NCI-H1930 (cell line): Measurements from ENCODE around the gene TRA2B.

Experiments
- DNase-seq, 2 experiments: peaks; one replicate each; lab custom pipeline; 2025; lab: John Stamatoyannopoulos, UW

The TRA2B gene

DNA sequence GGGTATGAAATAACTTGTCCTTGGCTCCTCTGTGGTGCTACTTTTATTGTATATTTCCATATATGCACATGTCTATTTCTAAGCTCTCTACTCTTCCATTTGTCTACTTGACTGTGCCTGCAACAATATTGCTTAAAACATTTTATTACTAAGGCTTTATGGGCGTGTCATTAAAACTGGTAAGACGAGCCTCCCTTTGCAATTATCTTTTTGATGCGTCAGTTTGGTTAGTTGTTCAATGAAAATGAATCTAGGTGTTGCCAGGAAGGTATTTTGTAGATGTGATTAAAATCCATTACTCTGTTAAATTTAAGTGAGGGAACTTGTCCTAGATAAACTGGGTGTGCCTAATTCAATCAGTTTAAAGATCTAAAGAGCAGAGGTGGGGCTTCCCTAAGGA is 12.9 kb upstream of the TRA2B start:
- DNase-seq: no peak

DNA sequence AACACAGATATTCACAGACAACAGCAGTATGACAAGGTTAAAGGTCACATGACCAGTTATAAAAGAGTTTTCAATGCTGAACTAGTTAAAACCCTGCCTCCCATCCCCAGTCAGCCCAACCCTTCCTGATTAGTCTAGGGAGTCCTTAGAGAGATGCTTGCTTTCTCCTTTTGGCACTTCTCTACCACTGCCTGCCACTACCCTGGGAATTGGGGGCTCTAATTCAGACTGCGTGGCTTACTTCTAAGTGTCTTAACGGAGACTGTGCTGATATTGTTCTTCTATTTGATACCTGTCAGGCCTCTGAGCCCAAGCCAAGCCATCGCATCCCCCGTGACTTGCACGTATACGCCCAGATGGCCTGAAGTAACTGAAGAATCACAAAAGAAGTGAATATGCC is 11.7 kb upstream of the TRA2B start:
- no peak for DNase-seq

DNA sequence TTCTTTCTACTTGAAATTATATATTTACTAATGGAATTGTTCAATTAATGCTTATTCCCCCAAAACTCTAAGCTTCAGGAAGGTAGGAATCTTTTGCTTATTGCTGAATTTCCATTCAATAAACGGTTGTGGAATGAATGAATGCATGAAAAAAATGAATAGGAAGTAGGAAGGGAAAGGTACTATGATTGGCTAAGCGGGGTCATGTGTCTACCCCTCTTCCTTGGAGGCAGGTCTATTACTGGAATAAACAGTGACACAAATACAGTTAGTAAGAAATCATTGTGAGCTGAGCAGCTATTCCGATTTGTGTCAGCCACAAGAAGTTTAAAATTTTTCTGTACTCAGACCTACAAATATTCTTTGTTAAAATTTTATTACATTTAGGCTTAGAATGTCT is 10.5 kb upstream of the TRA2B start:
- DNase-seq: no peak

DNA sequence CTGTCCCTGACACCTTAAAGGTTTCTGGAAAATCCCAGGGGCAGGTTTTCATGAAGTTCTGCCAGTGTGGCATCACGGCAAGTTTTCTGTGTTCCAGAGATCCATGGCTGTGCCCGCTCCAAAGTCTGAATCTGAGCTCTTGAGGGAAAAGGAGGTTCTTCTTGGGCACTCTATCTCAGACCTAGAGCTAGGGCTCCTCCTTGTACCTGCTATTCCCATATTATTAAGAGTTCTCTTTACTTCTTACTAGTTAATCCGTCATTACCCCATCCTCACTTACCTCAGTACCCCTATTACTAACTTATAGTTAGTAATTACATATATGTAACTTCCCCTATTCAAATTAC is 5.9 kb upstream of the TRA2B start:
- no peak for DNase-seq

DNA sequence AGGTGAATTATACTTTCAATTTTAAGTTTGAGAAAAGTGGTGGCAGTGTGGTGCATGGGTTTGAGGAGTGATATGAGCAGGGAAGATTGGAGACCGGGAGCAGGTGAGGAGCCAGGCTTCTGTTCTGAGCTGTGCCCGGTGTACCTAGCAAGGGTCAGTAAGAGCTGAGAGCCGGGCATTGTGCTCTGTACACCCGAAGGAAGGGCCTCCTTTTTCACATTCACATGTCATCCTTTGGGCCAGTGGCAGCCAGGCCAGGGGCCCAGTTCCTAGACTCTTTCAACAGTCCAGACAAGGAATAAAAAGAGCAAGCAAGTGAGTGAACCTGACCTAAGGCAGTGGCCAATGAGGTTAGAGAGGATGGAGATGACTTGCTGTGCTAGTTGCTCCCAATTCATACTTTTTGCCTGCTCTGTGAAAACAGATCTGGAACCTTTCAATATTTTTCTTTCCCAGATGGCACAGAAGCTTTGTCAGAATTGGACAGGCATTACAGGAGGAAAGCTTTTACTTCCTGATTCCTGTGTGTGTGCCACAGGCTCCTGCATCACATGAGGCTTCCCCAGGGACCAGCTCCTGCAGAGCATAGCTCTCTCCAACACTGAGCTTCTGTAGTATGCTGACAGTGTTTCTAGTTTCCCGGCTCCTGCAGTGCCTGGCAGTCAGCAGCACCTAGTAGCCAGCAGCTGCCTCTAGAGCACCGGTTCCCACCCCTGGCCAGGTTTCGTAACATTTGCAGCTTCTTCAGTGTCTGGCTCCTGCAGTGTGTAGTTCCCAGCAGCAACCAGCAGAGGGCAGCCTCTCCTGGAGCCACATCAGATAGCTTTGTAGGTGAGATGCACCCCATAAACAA is 5.3 kb upstream of the TRA2B start:
- DNase-seq: peak; percentile 33 to 66

DNA sequence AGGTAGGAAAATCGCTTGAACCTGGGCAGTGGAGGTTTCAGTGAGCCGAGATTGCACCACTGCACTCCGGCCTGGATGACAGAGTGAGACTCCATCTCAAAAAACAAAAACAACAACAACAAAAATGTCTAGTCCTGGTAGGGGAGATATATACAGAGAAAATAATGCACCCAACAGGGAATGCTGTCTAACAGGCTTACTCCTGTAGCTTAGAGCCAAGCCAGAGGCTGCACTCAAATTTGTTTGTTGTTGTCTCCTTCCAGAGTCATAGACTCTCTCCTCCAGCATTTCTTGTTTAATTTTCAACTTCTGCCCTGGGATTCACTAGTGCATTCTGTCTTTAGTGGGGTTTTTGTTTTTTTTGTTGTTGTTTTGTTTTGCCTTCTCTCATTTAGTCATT is 4.6 kb upstream of the TRA2B start:
- DNase-seq: no peak

DNA sequence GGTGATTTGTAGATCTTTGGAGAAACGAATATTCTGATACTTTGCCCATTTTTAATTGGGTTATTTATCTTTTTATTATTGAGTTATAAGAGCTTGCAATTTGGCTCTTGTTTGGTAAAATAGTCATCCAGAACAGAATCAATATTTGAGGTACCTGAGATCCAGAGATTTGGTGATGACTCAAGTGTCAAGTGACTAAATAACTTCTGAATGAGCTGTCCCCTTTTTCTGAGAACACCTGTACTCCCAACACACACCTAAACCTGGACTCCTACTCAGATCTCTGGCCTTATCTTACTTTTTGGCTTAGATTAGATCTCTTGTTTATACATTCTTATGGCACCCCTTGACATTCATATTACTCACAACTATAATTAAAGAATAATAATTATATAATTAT is 3.1 kb upstream of the TRA2B start:
- no peak for DNase-seq

DNA sequence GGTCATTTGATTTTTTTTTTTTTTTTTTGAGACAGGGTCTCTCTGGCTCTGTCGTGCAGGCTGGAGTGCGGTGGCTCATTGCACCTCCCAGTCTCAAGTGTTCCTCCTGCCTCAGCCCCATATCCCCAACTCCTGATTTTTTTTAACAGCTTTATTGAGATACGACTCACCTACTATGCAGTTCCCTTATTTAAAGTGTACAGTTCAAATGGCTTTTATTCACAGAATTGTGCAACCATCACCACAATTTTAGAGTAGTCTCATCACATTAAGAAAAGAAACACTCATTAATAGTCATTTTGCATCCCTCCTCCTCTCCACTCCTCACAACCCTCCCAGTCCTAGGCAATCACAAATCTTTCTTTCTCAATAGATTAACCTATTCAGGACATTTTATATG is 1.9 kb upstream of the TRA2B start:
- no peak for DNase-seq

DNA sequence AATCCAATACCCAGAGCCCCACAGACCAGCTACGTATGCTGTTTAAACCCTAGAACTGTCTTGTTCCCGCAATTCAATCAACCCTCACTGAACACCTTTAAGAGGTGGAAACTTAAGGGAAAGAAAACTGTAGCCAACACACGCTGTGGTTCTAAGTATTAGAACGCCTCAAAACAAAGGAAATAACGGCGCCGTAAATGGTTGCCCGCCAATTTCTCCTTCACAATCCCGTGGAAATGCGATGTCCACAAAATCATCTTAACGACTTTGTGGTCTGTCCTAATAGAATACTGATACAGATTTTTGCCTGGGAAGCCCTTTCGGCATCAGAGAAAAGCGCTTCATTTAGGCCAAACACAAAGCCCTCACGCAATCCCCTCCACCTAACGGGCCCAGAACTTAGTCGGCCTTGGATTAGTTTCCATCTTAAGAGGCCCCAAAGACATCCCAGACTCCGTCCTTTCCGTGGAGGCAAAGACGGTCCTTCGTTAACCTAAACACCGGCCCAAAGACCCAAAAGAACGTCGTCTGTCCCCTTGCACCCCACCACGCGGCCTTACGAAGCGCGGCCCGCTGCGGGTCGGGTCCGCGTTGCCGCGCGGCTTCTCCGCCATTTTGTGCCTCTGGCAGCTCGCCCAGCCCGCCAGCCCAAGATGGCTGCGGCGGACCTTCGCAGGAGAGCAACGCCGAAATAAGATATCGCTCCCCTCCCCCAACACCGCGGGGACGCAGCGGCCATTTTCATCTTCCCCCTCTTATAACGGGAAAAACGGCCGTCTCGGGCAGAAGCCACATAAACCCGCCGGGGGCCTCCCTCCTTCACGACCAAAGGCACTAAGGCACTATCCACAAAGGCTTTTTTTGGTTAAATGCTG is 763 bp downstream of the TRA2B start:
- peak; percentile 58 to 73 for DNase-seq

DNA sequence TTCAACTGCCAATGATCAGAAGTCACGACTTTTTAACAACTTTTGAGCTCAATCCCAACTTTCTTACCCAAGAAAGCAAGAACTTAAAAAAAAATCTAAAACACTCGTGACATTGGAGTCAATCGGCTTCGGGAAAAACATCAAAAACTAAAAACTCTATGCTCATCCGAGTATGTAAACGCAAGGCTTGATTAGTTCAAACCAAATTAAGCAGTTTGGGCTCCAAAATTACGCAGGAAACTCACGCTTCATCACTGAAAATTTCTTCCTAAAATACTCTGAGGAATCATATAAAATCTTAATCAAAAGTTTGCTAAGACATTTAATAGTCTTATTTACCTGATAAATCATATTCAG is 1.6 kb downstream of the TRA2B start:
- DNase-seq: no peak

DNA sequence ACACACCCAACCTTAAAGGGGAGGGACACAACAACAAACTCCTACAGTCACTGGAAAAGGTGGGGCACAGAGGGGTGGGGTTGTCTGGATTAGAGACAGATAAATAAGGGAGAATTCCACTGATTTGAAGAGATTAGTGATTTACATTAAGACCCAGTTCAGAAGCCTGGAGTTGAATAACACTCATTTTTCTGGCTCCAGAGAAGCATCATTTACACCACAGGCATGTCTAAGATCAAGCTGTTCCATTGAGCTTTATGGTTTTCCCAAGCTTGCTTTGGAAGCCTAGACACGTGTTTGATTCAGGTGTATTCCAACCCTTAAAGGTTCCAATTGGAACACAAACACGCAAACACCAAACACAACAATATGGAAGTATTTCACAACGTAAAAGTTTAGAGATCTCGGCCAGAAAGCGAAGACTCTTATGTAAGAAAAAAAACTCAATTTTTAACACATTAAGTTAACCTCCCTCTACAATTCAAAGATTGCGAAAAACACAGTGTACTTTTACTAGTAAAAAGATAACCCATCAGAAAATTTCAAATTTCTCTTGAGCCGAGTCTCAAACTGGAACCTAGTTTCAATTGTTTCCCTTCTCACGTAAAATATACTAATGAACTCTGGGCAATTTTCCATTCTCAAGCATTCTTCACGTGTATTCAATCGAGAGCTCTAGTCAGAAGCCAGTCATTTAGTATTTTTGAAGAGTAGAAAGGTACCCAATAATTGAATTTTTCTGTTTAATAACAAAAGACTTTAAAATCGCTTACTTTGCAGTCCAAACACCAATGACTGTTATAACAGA is 2.1 kb downstream of the TRA2B start:
- no peak for DNase-seq

DNA sequence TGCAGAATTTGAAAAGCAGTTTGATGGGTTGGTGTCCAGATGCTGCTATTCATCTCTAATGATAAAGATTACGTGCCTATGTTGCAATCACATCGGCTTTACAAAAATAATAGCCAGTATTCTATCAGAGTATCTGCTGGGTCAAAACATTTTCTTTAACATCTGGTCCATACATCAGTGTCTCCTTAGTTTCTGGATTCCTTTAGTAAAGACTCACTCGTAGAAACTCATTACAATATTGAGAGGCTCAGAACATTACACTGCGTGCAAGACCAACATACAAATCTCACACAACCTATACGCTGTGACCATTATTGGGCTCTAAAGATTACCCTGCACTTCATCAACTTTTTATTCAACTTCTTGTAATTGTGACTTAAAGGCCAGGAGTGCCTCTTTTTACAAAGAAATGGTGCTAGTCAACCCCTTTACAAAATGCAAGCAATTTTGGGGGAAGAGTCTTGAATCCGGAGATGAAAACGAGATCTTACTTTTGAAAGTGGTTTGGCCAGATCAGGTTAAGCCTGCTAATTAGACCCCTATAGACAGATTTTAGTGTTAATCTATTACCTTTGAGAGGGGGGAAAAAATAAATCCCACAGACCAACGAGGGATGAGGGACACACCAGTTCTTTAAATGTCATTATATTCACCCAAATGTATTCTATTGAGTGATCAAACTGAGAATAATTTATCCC is 2.9 kb downstream of the TRA2B start:
- DNase-seq: no peak

DNA sequence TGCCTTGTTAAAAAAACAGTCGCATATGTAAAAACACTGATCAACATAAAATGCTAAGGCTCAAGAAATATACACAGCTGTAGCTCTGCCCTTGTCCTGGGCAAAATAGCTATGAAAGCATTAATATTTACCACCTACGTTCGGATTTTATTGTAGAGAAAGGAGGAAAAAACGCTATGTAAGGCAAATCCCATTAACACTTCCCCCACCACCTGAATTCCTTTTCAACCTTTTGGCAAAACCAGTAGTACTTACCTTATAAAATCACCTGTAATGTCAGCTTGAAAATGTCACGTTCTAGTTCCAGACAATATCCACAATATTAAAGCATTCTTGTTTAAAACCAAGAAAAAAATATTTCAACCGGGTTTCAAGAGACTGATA is 3.6 kb downstream of the TRA2B start:
- no peak for DNase-seq

DNA sequence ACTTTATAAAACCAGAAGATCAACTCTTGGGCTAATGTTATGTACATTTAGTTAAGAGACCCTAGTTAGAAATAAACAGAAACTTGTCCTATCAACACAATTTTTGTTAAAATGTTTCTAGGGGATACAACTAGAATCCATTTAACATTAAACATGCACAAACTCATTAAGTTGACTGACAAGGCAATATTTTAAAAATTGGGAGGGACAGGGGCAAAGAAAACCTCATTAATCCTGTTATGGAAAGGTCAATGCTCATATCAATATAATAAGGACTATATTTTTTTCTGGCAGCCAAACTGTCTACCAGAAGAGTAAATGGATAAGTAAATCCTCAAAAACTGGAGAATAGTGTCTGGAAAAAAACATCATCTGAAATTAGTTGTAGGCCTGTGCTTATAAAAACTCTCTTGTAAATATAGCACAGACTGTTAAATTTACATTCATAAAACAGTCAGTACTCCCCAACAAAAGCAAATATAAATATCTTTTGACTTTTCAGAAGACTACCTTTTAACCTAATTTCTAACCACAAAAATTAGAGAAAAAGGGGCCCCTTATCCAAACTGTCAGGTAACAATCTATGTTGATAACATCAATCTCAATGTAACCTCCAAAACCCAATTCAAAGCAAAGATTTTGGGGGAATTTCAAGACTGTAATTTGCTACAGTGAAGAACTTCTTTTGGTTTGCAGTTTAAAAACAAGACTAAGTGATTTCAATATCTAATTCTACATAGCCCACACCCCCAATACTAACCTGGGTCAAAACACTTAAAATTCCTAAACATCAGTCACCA is 4.2 kb downstream of the TRA2B start:
- no peak for DNase-seq

DNA sequence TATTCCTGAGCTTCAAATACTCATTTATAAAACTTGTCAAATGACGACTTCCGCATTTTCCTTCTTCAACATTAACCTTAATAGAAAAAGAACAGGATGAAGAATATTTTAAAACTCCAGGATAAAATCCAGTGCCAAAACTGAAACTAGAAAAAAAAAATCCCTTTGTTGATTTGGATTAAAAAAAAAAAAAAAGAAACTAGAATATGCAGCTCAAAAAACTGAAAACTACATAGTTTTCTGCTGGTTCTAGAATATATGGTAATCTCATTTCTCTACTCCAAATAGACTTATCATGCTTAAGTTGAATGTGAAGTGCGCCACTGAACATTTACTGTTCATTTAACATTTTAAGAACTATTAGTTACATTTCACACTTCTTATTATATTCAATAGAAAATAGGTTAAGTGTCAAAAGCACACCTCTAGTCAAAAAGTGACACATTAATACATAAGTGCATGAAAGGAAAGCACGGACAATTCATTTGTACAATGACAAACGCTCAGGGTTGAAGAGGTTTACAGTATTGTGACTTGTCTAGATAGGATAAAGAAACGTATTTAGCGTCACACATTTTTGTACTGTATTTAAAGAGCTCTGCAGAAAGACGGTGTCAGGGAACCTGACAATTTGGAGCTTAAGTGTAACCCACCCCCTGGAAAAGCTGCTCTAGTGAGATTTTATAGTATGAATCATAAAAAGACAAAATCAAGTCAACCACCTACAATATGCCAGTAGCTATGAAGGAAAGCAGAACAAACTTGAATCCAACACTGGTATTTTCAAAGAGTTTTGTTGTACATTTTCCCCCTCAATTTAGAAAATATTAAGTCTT is 5.8 kb downstream of the TRA2B start:
- no peak for DNase-seq

DNA sequence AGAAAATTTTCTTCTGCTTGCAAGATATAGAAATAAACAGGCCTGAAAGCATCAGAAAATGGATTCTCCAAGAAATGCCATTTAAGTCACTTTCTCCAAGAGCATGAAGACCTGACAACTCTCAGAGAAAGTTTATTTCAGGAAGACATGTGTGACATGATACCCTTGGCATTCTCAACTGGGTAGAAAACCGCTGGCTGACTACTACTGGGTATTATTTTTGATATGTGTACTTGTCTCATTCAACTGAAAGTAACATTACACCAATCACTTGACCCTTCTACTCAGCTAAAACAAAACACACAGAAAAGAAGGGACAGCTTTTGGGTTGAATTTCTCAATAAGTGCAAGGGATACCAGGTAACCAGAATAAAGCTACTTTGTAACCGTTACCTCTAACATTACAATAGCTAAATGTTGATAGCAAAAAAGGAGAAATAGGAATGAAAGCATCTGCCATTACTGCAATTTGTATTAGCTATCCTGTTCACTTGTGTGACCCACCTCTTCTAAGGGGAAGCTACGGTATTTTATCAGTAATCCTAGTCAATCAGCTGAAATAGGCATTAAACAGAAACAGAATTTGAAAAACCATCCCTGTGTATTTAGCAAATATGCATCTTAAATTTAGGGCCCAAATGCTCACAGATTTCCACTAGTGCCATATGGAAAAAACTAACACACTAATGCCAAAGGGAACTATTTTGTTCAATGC is 7.3 kb downstream of the TRA2B start:
- no peak for DNase-seq

DNA sequence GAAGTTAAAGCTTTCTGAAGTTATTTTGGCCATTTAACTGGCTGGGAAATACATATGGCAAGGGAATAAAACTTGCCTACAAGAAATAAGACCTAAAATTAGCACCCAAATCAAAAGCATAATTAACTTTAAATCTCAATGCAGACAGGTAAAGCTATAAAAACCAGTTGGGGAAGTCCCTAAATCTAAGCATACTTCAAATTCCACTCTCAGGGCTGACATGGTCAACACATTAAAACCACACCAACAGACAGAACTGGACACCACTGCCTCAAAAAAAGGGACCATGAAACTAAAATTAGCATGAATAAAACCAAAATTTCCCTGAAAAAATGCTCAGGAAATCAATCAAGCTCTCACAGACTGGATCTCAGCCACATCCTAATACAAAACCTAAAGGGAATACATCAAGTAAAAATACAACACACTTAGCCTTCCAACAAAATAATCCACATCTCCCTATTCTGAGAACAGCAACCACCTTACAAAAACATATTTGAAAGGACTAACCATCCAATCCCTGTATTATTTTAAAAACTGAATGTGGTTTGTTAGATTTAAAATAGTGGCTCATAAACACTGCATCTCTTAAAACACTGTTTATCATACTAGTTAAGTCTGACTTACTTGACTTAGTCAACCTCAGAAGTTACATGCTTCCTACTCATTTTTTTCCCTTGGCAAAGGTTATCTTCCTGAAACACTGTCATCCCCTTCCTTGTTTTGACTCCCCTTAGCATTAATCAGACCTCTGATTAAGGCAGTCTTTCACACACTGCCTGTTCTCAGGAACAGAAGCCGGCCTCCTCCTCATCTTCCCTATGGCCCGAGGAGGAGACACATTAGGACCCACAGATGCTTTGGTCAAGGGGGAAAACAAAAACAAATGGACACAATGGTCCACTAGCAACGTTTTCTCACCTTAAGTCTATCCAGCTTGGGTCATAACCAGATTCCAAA is 8.3 kb downstream of the TRA2B start:
- DNase-seq: no peak

DNA sequence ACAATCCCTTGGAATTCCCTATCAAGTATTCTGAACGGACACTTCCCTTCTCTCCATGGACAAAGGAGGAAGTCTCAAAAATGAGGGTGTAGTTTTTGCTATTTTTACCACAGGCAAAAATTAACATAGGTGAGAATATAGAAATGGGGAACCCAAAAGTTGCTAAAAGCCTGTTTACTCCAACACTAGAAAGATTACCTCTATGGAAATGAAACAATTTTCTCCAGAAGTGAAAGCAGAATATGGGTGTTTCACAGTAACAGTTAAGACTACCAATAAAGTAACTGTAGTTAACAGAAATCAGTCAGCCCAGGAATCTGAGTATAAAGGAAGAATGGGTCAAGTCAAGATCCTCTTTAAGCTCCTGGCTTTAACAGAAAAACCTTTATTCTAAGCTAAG is 9.3 kb downstream of the TRA2B start:
- no peak for DNase-seq
